ENCODE measurements around the gene PAX5.

Gene PAX5

GRCh38 chr9:36831381-36832161 lies 202.5 kb downstream of the PAX5 start:
- Histone ChIP-seq H2AFZ (ENCODE audit: low read depth) (no peak overlapping the region), H3K27ac (no peak overlapping the region), H3K36me3 (ENCODE audit: insufficient read depth) (no peaks in the 10 kb centered on the region), H3K27me3 (ENCODE audit: insufficient read depth, low read depth) (no peaks in the 10 kb centered on the region), H4K20me1 (ENCODE audit: insufficient read depth) (no peaks in the 10 kb centered on the region), H3K4me1 (ENCODE audit: low read depth, poor library complexity, severe bottlenecking) (no peaks in the 10 kb centered on the region), H3K9ac (no peak overlapping the region), H3K79me2 (ENCODE audit: insufficient read depth, low read depth) (no peaks in the 10 kb centered on the region), H3K4me3 (IDR thresholded peaks at IDR 0.05; ENCODE audit: insufficient read depth, low read depth, low read length) (no peak overlapping the region), H3K4me2 (no peak overlapping the region)
- TF ChIP-seq CTCF (conservative IDR thresholded peaks at IDR 0.05; ENCODE audit: low read depth, low read length) = no peak

- no peaks in the 10 kb centered on the region for H4K20me1 ChIP-seq (ENCODE audit: insufficient read depth)
- H3K4me2 ChIP-seq = no peak overlapping the region
- no peak overlapping the region for H3K4me3 ChIP-seq (IDR thresholded peaks at IDR 0.05; ENCODE audit: insufficient read depth, low read depth, low read length)
- TF ChIP-seq CTCF (conservative IDR thresholded peaks at IDR 0.05; ENCODE audit: low read depth, low read length) = no peak
- no peak overlapping the region for H2AFZ ChIP-seq (ENCODE audit: low read depth)
- H3K4me1 ChIP-seq (ENCODE audit: low read depth, poor library complexity, severe bottlenecking) = no peaks in the 10 kb centered on the region
- no peak overlapping the region for H3K27ac ChIP-seq
- H3K9ac ChIP-seq = no peak overlapping the region
- H3K27me3 ChIP-seq (ENCODE audit: insufficient read depth, low read depth) = no peaks in the 10 kb centered on the region
- H3K79me2 ChIP-seq (ENCODE audit: insufficient read depth, low read depth) = no peaks in the 10 kb centered on the region
- H3K36me3 ChIP-seq (ENCODE audit: insufficient read depth) = no peaks in the 10 kb centered on the region
Measured at GRCh38 chr9:36828611-36829013, 205.5 kb downstream of the PAX5 start.

GRCh38 chr9:36827593-36827992 lies 206.5 kb downstream of the PAX5 start:
- Histone ChIP-seq H3K27ac (no peak overlapping the region), H3K79me2 (ENCODE audit: insufficient read depth, low read depth) (no peaks in the 10 kb centered on the region), H3K4me1 (ENCODE audit: low read depth, poor library complexity, severe bottlenecking) (no peaks in the 10 kb centered on the region), H3K36me3 (ENCODE audit: insufficient read depth) (no peaks in the 10 kb centered on the region), H3K4me2 (no peak overlapping the region), H4K20me1 (ENCODE audit: insufficient read depth) (no peaks in the 10 kb centered on the region), H3K4me3 (IDR thresholded peaks at IDR 0.05; ENCODE audit: insufficient read depth, low read depth, low read length) (no peak overlapping the region), H3K9ac (no peak overlapping the region), H3K27me3 (ENCODE audit: insufficient read depth, low read depth) (no peaks in the 10 kb centered on the region), H2AFZ (ENCODE audit: low read depth) (no peak overlapping the region)
- no peak for TF ChIP-seq CTCF (conservative IDR thresholded peaks at IDR 0.05; ENCODE audit: low read depth, low read length)

- Histone ChIP-seq H4K20me1 (ENCODE audit: insufficient read depth) (no peaks in the 10 kb centered on the region), H3K27ac (no peak overlapping the region), H3K4me3 (IDR thresholded peaks at IDR 0.05; ENCODE audit: insufficient read depth, low read depth, low read length) (no peak overlapping the region), H3K9ac (no peak overlapping the region), H3K79me2 (ENCODE audit: insufficient read depth, low read depth) (no peaks in the 10 kb centered on the region), H3K4me2 (no peak overlapping the region), H3K4me1 (ENCODE audit: low read depth, poor library complexity, severe bottlenecking) (no peaks in the 10 kb centered on the region), H3K36me3 (ENCODE audit: insufficient read depth) (no peaks in the 10 kb centered on the region), H3K27me3 (ENCODE audit: insufficient read depth, low read depth) (no peaks in the 10 kb centered on the region), H2AFZ (ENCODE audit: low read depth) (no peak overlapping the region)
- TF ChIP-seq CTCF (conservative IDR thresholded peaks at IDR 0.05; ENCODE audit: low read depth, low read length) = no peak
Measured at GRCh38 chr9:36826581-36826980, 207.5 kb downstream of the PAX5 start.

Data from KMS-11 (cell line).